DMS153 treated with DMSO at 0.1 percent for 48 hours (cell line): ENCODE data around the gene OMG.
"Not testable (repeated sequence)": the region's sequence is repeated elsewhere in the genome, so short reads cannot be mapped to it uniquely, and the experiment has no call there.

Experiments
- DNase-seq: peaks from one replicate; lab custom pipeline; 2025; ENCODE audit not compliant: unreplicated experiment; lab: John Stamatoyannopoulos, UW

The OMG gene

GRCh38 chr17:31266042-31266441 is 31.0 kb downstream of the OMG start:
- no peak for DNase-seq

GRCh38 chr17:31262923-31263322 is 34.1 kb downstream of the OMG start:
- DNase-seq: not testable (repeated sequence)

- no peak for DNase-seq
Observed at GRCh38 chr17:31261601-31262000, 35.4 kb downstream of the OMG start.

GRCh38 chr17:31260151-31260550 is 36.9 kb downstream of the OMG start:
- no peak for DNase-seq

GRCh38 chr17:31256936-31257335 is 40.1 kb downstream of the OMG start:
- no peak for DNase-seq

GRCh38 chr17:31254654-31255053 is 42.4 kb downstream of the OMG start:
- no peak for DNase-seq

GRCh38 chr17:31252741-31253140 is 44.3 kb downstream of the OMG start:
- DNase-seq: no peak

- no peak for DNase-seq
Observed at GRCh38 chr17:31251970-31252328, 45.1 kb downstream of the OMG start.

GRCh38 chr17:31251105-31251969 is 45.7 kb downstream of the OMG start:
- DNase-seq: no peak

GRCh38 chr17:31250229-31250628 is 46.8 kb downstream of the OMG start:
- no peak for DNase-seq

- no peak for DNase-seq
Observed at GRCh38 chr17:31249835-31250141, 47.3 kb downstream of the OMG start.

GRCh38 chr17:31248986-31249834 is 47.8 kb downstream of the OMG start:
- DNase-seq: no peak
